Osteoblast (primary cell): Measurements from ENCODE around the gene PEX7. TPM values are rescaled to one million over a fixed set of nuclear protein-coding genes. Genes with fewer than 3 reads are reported as not detected.
"Not testable (repeated sequence)": the region's sequence is repeated elsewhere in the genome, so short reads cannot be mapped to it uniquely, and the experiment has no call there.

Experiments used
- DNase-seq: peaks from one replicate; pipeline ENCODE4 v3.0.0; 2011; ENCODE audit warnings: low spot score, mixed read lengths; ENCODE audit not compliant: insufficient read length; ENCODE audit errors: missing footprints
- H2AFZ ChIP-seq: 2 replicates; pipeline ENCODE4 v1.6.0; 2011; ENCODE audit warnings: mild to moderate bottlenecking, low read length
- H3K27ac ChIP-seq: 2 replicates; pipeline ENCODE4 v1.5.1; 2011; ENCODE audit warnings: mild to moderate bottlenecking, low read depth, low read length, moderate library complexity
- H3K27me3 ChIP-seq: 2 replicates; pipeline ENCODE4 v1.6.0; 2012; ENCODE audit warnings: mild to moderate bottlenecking, control low read depth, inconsistent platforms, low read length, moderate library complexity; ENCODE audit not compliant: insufficient read depth
- H3K36me3 ChIP-seq: 2 replicates; pipeline ENCODE4 v1.5.1; 2011; ENCODE audit warnings: mild to moderate bottlenecking, low read length, control low read depth, moderate library complexity; ENCODE audit not compliant: insufficient read depth
- H3K4me1 ChIP-seq: 2 replicates; pipeline ENCODE4 v1.5.1; 2011; ENCODE audit warnings: mild to moderate bottlenecking, low read length, control low read depth, moderate library complexity; ENCODE audit not compliant: insufficient read depth
- H3K4me2 ChIP-seq: 2 replicates; pipeline ENCODE4 v1.6.0; 2011; ENCODE audit warnings: mild to moderate bottlenecking, low read length; ENCODE audit not compliant: insufficient read depth
- H3K4me3 ChIP-seq: fragments of 200-600 bp; sonication (generic); 3 replicates; pipeline ENCODE4 v1.5.1; 2012; ENCODE audit warnings: mild to moderate bottlenecking, low read length, inconsistent platforms; ENCODE audit not compliant: insufficient read depth
- H3K79me2 ChIP-seq: 2 replicates; pipeline ENCODE4 v1.6.0; 2012; ENCODE audit warnings: mild to moderate bottlenecking, low read length, control low read depth, inconsistent platforms; ENCODE audit not compliant: insufficient read depth
- H3K9me3 ChIP-seq: 2 replicates; pipeline ENCODE4 v1.5.1; 2011; ENCODE audit warnings: low read depth, low read length, control low read depth
- H4K20me1 ChIP-seq: 2 replicates; pipeline ENCODE4 v1.6.0; 2012; ENCODE audit warnings: mild to moderate bottlenecking, low read length, control low read depth; ENCODE audit not compliant: insufficient read depth
- CTCF ChIP-seq: IDR thresholded peaks from 2 replicates; pipeline ENCODE4 v1.5.1; 2011; ENCODE audit warnings: mild to moderate bottlenecking, low read depth, low read length, moderate library complexity; ENCODE audit errors: extremely low read depth
- total RNA-seq: library from RNA; depleted of rRNA; stranded (reverse); fragments of >200 nt; gene quantifications from 2 replicates; pipeline ENCODE4 v1.2.3, GENCODE V29; 2012

Gene PEX7
- total RNA-seq, 1 donor, result 5.4 TPM

GRCh38 chr6:136901212-136901784 is 78.9 kb downstream of the PEX7 start:
- Histone ChIP-seq H3K27ac (no peak overlapping the region), H2AFZ (no peak overlapping the region), H3K4me1 (no peaks in the 10 kb centered on the region), H3K4me3 (no peak overlapping the region), H3K36me3 (peaks cover 6% of the 10 kb centered on the region), H3K9me3 (no peaks in the 10 kb centered on the region), H3K79me2 (no peaks in the 10 kb centered on the region), H4K20me1 (no peaks in the 10 kb centered on the region), H3K4me2 (no peak overlapping the region), H3K27me3 (no peaks in the 10 kb centered on the region)
- no peak for DNase-seq
- no peak for TF ChIP-seq CTCF

GRCh38 chr6:136904477-136904876 is 82.1 kb downstream of the PEX7 start:
- not testable (repeated sequence) for H3K27ac ChIP-seq, H4K20me1 ChIP-seq, H2AFZ ChIP-seq, H3K9me3 ChIP-seq, DNase-seq, H3K27me3 ChIP-seq, H3K4me2 ChIP-seq, H3K79me2 ChIP-seq, H3K36me3 ChIP-seq, H3K4me3 ChIP-seq, H3K4me1 ChIP-seq

GRCh38 chr6:136914947-136915346 is 92.6 kb downstream of the PEX7 start:
- no peaks in the 10 kb centered on the region for H3K36me3 ChIP-seq
- peaks cover 13% of the 10 kb centered on the region for H3K27me3 ChIP-seq
- no peak overlapping the region for H2AFZ ChIP-seq
- no peak overlapping the region for H3K27ac ChIP-seq
- no peaks in the 10 kb centered on the region for H3K9me3 ChIP-seq
- H3K4me3 ChIP-seq, result no peak overlapping the region
- no peak overlapping the region for H3K4me2 ChIP-seq
- no peaks in the 10 kb centered on the region for H4K20me1 ChIP-seq
- no peaks in the 10 kb centered on the region for H3K79me2 ChIP-seq
- H3K4me1 ChIP-seq, result no peaks in the 10 kb centered on the region
- no peak for TF ChIP-seq CTCF
- DNase-seq, result no peak

DNA sequence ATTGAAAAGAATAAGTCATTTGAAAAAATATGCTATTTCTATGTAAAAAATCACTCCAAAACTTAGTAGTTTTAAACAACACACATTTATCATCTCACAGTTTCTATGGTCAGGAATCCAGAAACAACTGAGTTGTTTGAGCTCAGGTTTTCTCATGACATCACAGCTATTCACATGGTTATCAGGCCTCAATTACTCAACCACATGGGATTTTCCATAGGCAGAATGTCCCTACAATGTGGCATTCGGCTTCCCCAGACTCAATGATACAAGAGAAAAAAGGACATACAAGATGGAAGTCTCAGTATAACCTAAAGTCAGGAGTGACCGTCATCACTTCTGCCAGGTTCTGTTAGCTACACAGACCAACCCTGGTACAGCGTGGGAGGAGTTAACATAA is 96.3 kb downstream of the PEX7 start:
- Histone ChIP-seq H3K4me2 (no peak overlapping the region), H3K79me2 (no peaks in the 10 kb centered on the region), H3K27me3 (peaks cover 50% of the 10 kb centered on the region), H4K20me1 (no peaks in the 10 kb centered on the region), H3K36me3 (no peaks in the 10 kb centered on the region), H2AFZ (no peak overlapping the region), H3K9me3 (no peaks in the 10 kb centered on the region), H3K4me3 (no peak overlapping the region), H3K4me1 (peaks cover 11% of the 10 kb centered on the region), H3K27ac (no peak overlapping the region)
- no peak for DNase-seq
- TF ChIP-seq CTCF, result no peak
